ENCODE results near the gene TMEM132D.

GRCh38 chr12:129331356-129332085 is 572.3 kb downstream of the TMEM132D start:
- TF ChIP-seq CTCF (IDR thresholded peaks at IDR 0.05) (no peak), POLR2A (IDR thresholded peaks at IDR 0.05) (no peak)
